Measurements from ENCODE around the gene RBX1.

The RBX1 gene

DNA sequence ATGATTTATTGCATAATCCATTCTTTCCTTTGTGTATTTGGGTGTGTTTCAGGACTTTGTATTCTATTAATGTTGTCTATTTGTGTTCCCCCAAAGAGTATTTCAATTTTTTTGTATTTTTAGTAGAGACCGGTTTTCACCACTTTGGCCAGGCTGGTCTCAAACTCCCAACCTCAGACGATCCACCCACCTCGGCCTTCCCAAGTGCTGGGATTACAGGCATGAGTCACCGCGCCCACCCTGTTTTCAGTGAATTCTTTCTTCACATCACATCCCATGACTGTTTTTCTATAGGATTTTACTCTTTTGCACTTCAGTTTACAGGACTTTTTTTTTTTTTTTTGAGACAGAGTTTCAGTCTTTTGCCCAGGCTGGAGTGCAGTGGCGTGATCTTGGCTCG, 46.3 kb downstream of the RBX1 start:
- CTCF ChIA-PET = interaction anchor here (0.8 kb wide), 1 partner anchor 1220 kb away, joined by 4 read pairs; no protein-coding TSS in a partner anchor
- POLR2A ChIA-PET = interaction anchor here (1.6 to 1.9 kb wide), 2 partner anchors 46 kb away, joined by 9 to 10 read pairs; partner anchors contain the start of gene RBX1

DNA sequence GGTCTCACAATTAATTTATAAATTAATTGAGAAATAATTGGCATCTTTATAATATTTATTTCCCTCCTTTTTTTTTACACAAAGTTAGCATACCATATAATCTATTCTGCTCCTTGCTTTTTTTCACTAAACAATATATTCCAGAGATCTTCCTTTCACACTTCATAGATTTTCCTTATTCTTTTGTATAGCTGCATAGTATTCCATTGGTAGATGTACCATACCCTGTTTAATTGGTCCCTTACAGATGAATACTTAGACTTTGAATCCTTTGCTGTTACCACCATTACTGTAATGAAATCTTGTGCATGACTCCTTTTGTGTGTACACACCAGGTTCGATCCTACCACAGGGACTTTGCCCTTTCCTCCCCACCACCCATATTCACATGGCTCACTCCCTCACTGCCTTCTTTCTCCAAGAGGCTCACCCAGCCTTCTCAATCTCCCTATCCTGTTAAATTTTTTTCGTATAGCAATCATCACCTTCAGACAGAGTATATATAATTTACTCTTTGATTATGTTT, 48.9 kb downstream of the RBX1 start:
- ChIA-PET POLR2A (no interaction called here), CTCF (no interaction called here)

More for the DNA sequence above, 46.3 kb downstream of the RBX1 start:
- Histone ChIP-seq H3K4me3 (ENCODE audit: low read depth, low read length) (no peak overlapping the region), H3K9me3 (ENCODE audit: control insufficient read depth, insufficient read depth, low read depth, low read length) (no peaks in the 10 kb centered on the region), H3K36me3 (ENCODE audit: control insufficient read depth in 2 of 2, insufficient read depth in 1 of 2, low read length in 2 of 2) (no peaks in the 10 kb centered on the region; a peak in 1 of 3 replicates), H3K27ac (ENCODE audit: extremely low read depth, low read depth, low read length) (no peak overlapping the region), H3K4me1 (ENCODE audit: control insufficient read depth, insufficient read depth, low read length) (no peaks in the 10 kb centered on the region)
- TF ChIP-seq ZFP41 (tag by site-specific recombination; IDR thresholded peaks at IDR 0.05; ENCODE audit: borderline replicate concordance) = no peak
- TF ChIP-seq ZSCAN30 (tag by site-specific recombination; IDR thresholded peaks at IDR 0.05) = no peak
- peak; percentile 62; the same call in 1 of the 2 replicates for TF ChIP-seq EGR2 (tag by site-specific recombination; IDR thresholded peaks at IDR 0.05; ENCODE audit: low read depth)
- TF ChIP-seq ZNF529 (tag by site-specific recombination; IDR thresholded peaks at IDR 0.05; ENCODE audit: insufficient replicate concordance) = no peak
- no peak for TF ChIP-seq ZNF311 (tag by site-specific recombination; IDR thresholded peaks at IDR 0.05; ENCODE audit: borderline replicate concordance)
- TF ChIP-seq ZNF621 (tag by site-specific recombination; IDR thresholded peaks at IDR 0.05) = no peak
- TF ChIP-seq ZNF132 (tag by site-specific recombination; IDR thresholded peaks at IDR 0.05; ENCODE audit: borderline replicate concordance) = no peak
- no peak for TF ChIP-seq BCL11B (tag by site-specific recombination; IDR thresholded peaks at IDR 0.05; ENCODE audit: low read depth)
- TF ChIP-seq ZNF707 (tag by site-specific recombination; IDR thresholded peaks at IDR 0.05) = no peak
- TF ChIP-seq ZNF571 (tag by site-specific recombination; IDR thresholded peaks at IDR 0.05) = no peak
- peak; percentile 79 for TF ChIP-seq ZFHX2 (tag by site-specific recombination; conservative IDR thresholded peaks at IDR 0.05)

GRCh38 chr22:41000941-41001721, 50.0 kb downstream of the RBX1 start:
- Histone ChIP-seq H3K4me3 (ENCODE audit: low read depth, low read length) (no peak overlapping the region), H3K27ac (ENCODE audit: extremely low read depth, low read depth, low read length) (no peak overlapping the region), H3K9me3 (ENCODE audit: control insufficient read depth, insufficient read depth, low read depth, low read length) (no peaks in the 10 kb centered on the region), H3K4me1 (ENCODE audit: control insufficient read depth, insufficient read depth, low read length) (no peaks in the 10 kb centered on the region), H3K36me3 (ENCODE audit: control insufficient read depth in 2 of 2, insufficient read depth in 1 of 2, low read length in 2 of 2) (no peaks in the 10 kb centered on the region; a peak in 1 of 3 replicates)
- ChIA-PET CTCF (interaction anchor here (0.6 to 0.9 kb wide), 2 partner anchors 78 to 1393 kb away, joined by 3 to 4 read pairs; no protein-coding TSS in a partner anchor), POLR2A (interaction anchor here (1.2 kb wide), 1 partner anchor 21 kb away, joined by 20 read pairs; no protein-coding TSS in a partner anchor)
- no peak for TF ChIP-seq ZSCAN16 (tag by site-specific recombination; IDR thresholded peaks at IDR 0.05)
- TF ChIP-seq ZNF473 (tag by site-specific recombination; IDR thresholded peaks at IDR 0.05) = no peak
- no peak for TF ChIP-seq CTCF (tag by site-specific recombination; IDR thresholded peaks at IDR 0.05)
- TF ChIP-seq INSM2 (tag by site-specific recombination; IDR thresholded peaks at IDR 0.05) = no peak
- no peak for TF ChIP-seq YY1 (tag by site-specific recombination; IDR thresholded peaks at IDR 0.05)
- TF ChIP-seq ZNF658 (tag by site-specific recombination; IDR thresholded peaks at IDR 0.05) = no peak
- TF ChIP-seq ZNF132 (tag by site-specific recombination; IDR thresholded peaks at IDR 0.05; ENCODE audit: borderline replicate concordance) = no peak
- no peak for TF ChIP-seq ZEB2 (tag by site-specific recombination; IDR thresholded peaks at IDR 0.05)

More for the DNA sequence above, 48.9 kb downstream of the RBX1 start:
- no peak overlapping the region for H3K27ac ChIP-seq (ENCODE audit: extremely low read depth, low read depth, low read length)
- no peaks in the 10 kb centered on the region for H3K4me1 ChIP-seq (ENCODE audit: control insufficient read depth, insufficient read depth, low read length)
- TF ChIP-seq, protein P1, sequence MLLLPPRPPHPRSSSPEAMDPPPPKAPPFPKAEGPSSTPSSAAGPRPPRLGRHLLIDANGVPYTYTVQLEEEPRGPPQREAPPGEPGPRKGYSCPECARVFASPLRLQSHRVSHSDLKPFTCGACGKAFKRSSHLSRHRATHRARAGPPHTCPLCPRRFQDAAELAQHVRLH (tag by site-specific recombination; IDR thresholded peaks at IDR 0.05) = peak; percentile 87
- no peak for TF ChIP-seq PRDM1 (tag by site-specific recombination; IDR thresholded peaks at IDR 0.05)
- peak; percentile 90 for TF ChIP-seq ZNF146 (tag by site-specific recombination; IDR thresholded peaks at IDR 0.05)
- no peak for TF ChIP-seq ZBTB1 (tag by site-specific recombination; IDR thresholded peaks at IDR 0.05)
- TF ChIP-seq ZNF623 (tag by site-specific recombination; IDR thresholded peaks at IDR 0.05) = 0 out of 2 replicates have a peak, but pooled peaks have one; percentile 22
- TF ChIP-seq ZNF140 (tag by site-specific recombination; IDR thresholded peaks at IDR 0.05) = no peak
- TF ChIP-seq ZNF350 (tag by site-specific recombination; IDR thresholded peaks at IDR 0.05) = no peak
- H3K9me3 ChIP-seq (ENCODE audit: control insufficient read depth, insufficient read depth, low read depth, low read length) = no peaks in the 10 kb centered on the region
- H3K36me3 ChIP-seq (ENCODE audit: control insufficient read depth in 2 of 2, insufficient read depth in 1 of 2, low read length in 2 of 2) = no peaks in the 10 kb centered on the region; a peak in 1 of 3 replicates
- H3K4me3 ChIP-seq (ENCODE audit: low read depth, low read length) = no peak overlapping the region

Data from HEK293 (cell line).